Measurements from ENCODE around the gene ECT2.

DNA sequence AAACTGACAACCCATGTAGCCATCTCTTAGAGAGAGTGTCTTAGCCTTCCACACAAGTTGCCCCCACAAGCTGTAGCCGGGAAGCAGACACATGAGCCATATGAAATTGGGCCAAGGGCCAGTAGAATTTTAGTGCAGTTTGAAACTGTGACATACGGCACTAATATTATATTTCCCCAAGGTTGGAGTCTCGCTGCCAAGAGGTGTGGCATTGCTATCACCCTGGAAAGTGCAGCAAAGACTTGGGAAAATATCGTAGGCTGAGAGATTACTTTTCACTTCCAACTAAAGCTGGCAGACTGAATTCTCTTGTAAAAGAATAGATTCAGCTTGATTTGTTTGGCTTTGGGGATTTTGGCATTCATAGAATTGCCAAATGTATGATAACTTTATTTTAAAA, 89.2 kb downstream of the ECT2 start:
- no peak for TF ChIP-seq CTCF (conservative IDR thresholded peaks at IDR 0.05; ENCODE audit: low read depth, low read length)
- TF ChIP-seq EZH2 (IDR thresholded peaks at IDR 0.05; ENCODE audit: borderline replicate concordance, low read depth, low read length, poor library complexity, severe bottlenecking) = no peak

Measured in A673 (cell line).